Endothelial cell (in vitro differentiated cells): Measurements from ENCODE around the gene CNTRL. TPM values are rescaled to one million over a fixed set of nuclear protein-coding genes. Genes with fewer than 3 reads are reported as not detected.

Experiments
- DNase-seq: peaks from one replicate; pipeline ENCODE4 v3.0.0; 2021; ENCODE audit warnings: low spot score
- H3K27ac Mint-ChIP-seq: one replicate; pipeline ENCODE4 v1.8.0; 2021; ENCODE audit warnings: mixed read lengths, inconsistent platforms; ENCODE audit not compliant: unreplicated experiment
- H3K27me3 Mint-ChIP-seq: one replicate; pipeline ENCODE4 v1.8.0; 2021; ENCODE audit warnings: mild to moderate bottlenecking, moderate library complexity, mixed read lengths, inconsistent platforms; ENCODE audit not compliant: unreplicated experiment
- H3K36me3 Mint-ChIP-seq: one replicate; pipeline ENCODE4 v1.8.0; 2021; ENCODE audit warnings: mild to moderate bottlenecking, low read depth, mixed read lengths, inconsistent platforms; ENCODE audit not compliant: unreplicated experiment
- H3K4me1 Mint-ChIP-seq: one replicate; pipeline ENCODE4 v1.8.0; 2021; ENCODE audit warnings: mild to moderate bottlenecking, mixed read lengths, inconsistent platforms; ENCODE audit not compliant: unreplicated experiment
- H3K4me3 Mint-ChIP-seq: one replicate; pipeline ENCODE4 v1.8.0; 2021; ENCODE audit warnings: mild to moderate bottlenecking, mixed read lengths, inconsistent platforms; ENCODE audit not compliant: unreplicated experiment
- H3K9me3 Mint-ChIP-seq: one replicate; pipeline ENCODE4 v1.8.0; 2021; ENCODE audit warnings: mixed read lengths, inconsistent platforms; ENCODE audit not compliant: unreplicated experiment
- CTCF ChIP-seq: fragments of 200-600 bp; sonication (generic); IDR thresholded peaks from one replicate; pipeline ENCODE4 v1.5.0; 2021; ENCODE audit warnings: antibody characterized with exemption; ENCODE audit not compliant: unreplicated experiment
- total RNA-seq: library from RNA; stranded (reverse); fragmentation: NEBNext Ultra II Directional; extraction: Animal tissue kit (Norgen Biotek cat#: 25700); gene quantifications from one replicate; pipeline ENCODE4 v1.2.1, GENCODE V29; 2021; ENCODE audit not compliant: unreplicated experiment

The CNTRL gene
- total RNA-seq, 1 donor from 2014 or later, result 23.6 TPM

GRCh38 chr9:121201045-121201737, 126.4 kb downstream of the CNTRL start:
- H3K9me3 Mint-ChIP-seq, result no peaks in the 10 kb centered on the region

GRCh38 chr9:121201738-121202533, 127.2 kb downstream of the CNTRL start, which contains the start of gene RAB14:
TSS of gene RAB14 (minus strand) at chr9:121201869. CDS start at chr9:121193412, 8,457 bp downstream.
- peak; percentile 100 for DNase-seq
- Mint-ChIP-seq H3K27ac (peak within 1 kb of the TSS; percentile 90), H3K4me3 (peak within 1 kb of the TSS; percentile 96), H3K9me3 (no peaks in the 10 kb centered on the region), H3K4me1 (peaks cover 24% of the 10 kb centered on the region), H3K36me3 (peaks cover 10% of the 10 kb centered on the region), H3K27me3 (peaks cover 6% of the 10 kb centered on the region)
- no peak for TF ChIP-seq CTCF

More at GRCh38 chr9:121201045-121201737, 126.4 kb downstream of the CNTRL start:
- H3K4me1 Mint-ChIP-seq, result peaks cover 30% of the 10 kb centered on the region
- peak; percentile 49 for DNase-seq
- H3K27ac Mint-ChIP-seq, result peak overlapping the region; percentile 87
- TF ChIP-seq CTCF, result no peak
- H3K4me3 Mint-ChIP-seq, result peak overlapping the region; percentile 96
- peaks cover 6% of the 10 kb centered on the region for H3K27me3 Mint-ChIP-seq
- H3K36me3 Mint-ChIP-seq, result peaks cover 10% of the 10 kb centered on the region

GRCh38 chr9:121204121-121204520, 129.4 kb downstream of the CNTRL start:
- Mint-ChIP-seq H3K27me3 (peaks cover 6% of the 10 kb centered on the region), H3K27ac (no peak overlapping the region), H3K36me3 (peaks cover 10% of the 10 kb centered on the region), H3K4me3 (no peak overlapping the region), H3K9me3 (no peaks in the 10 kb centered on the region), H3K4me1 (peaks cover 18% of the 10 kb centered on the region)
- no peak for TF ChIP-seq CTCF
- DNase-seq, result no peak

GRCh38 chr9:121204611-121205010, 129.9 kb downstream of the CNTRL start:
- no peak for DNase-seq
- H3K9me3 Mint-ChIP-seq, result no peaks in the 10 kb centered on the region
- H3K36me3 Mint-ChIP-seq, result peaks cover 10% of the 10 kb centered on the region
- H3K4me1 Mint-ChIP-seq, result peaks cover 17% of the 10 kb centered on the region
- H3K4me3 Mint-ChIP-seq, result no peak overlapping the region
- H3K27ac Mint-ChIP-seq, result no peak overlapping the region
- H3K27me3 Mint-ChIP-seq, result peaks cover 6% of the 10 kb centered on the region
- no peak for TF ChIP-seq CTCF
